GM19372 (cell line): ENCODE results near the gene GTF2IRD1.
"Not testable (repeated sequence)": the region's sequence is repeated elsewhere in the genome, so short reads cannot be mapped to it uniquely, and the experiment has no call there.

ENCODE experiments used
- ATAC-seq: cut with Tn5 transposase; IDR thresholded peaks from one replicate; pipeline ENCODE4 v1.9.1; 2021; ENCODE audit warnings: mild to moderate bottlenecking, low read depth, moderate library complexity; ENCODE audit not compliant: unreplicated experiment

GTF2IRD1 gene

GRCh38 chr7:74429153-74429747 is 24.5 kb upstream of the GTF2IRD1 start:
- no peak for ATAC-seq

DNA sequence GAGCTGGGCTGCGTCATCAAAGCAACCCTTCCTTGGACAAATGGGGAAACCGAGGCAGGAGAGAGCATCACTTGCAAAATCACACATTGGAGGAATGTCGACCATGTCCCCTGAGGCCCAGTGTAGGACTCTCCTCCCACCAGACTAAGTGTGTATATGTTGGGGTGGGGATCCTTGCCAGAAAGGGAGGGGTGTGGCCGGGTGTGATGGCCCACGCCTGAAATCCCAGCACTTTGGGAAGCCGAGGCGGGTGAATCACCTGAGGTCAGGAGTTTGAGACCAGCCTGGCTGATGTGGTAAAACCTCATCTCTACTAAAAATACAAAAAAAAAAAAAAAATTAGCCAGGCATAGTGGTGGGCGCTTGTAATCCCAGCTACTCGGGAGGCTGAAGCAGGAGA is 23.3 kb upstream of the GTF2IRD1 start:
- not testable (repeated sequence) for ATAC-seq

- no peak for ATAC-seq
These were observed 22.7 kb upstream of the GTF2IRD1 start for GRCh38 chr7:74430961-74431466.

DNA sequence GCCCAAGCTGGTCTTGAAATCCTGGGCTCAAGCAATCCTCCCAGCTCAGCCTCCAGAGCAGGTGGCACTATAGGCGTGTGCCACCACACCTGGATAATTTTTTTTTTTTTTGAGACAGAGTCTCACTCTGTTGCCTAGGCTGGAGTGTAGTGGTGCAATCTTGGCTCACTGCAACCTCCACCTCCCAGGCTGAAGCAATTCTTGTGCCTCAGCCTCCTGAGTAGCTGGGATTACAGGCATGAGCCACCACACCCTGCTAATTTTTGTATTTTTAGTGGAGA is 16.5 kb upstream of the GTF2IRD1 start:
- ATAC-seq: not testable (repeated sequence)

DNA sequence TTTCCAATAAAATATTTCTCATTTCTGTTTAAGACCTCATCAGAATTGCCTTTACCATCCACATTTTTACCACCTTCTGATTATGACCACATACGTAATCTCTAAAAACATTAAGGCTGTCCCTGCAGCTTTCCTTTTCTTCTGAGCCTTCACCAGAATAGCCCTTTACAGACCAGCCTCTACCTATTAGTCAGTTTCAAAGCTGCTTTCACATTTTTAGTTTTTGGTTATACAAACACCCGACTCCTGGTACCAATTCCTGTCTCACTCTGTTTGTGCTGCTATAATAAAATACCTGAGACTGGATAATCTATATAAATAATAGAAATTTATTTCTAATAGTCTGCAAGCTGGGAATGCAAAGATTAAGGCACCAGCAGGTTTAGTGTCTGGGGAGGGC is 15.4 kb upstream of the GTF2IRD1 start:
- ATAC-seq: no peak

- no peak for ATAC-seq
These were observed 14.2 kb upstream of the GTF2IRD1 start for GRCh38 chr7:74439541-74439940.

- not testable (repeated sequence) for ATAC-seq
These were observed 13.6 kb upstream of the GTF2IRD1 start for GRCh38 chr7:74440143-74440542.

DNA sequence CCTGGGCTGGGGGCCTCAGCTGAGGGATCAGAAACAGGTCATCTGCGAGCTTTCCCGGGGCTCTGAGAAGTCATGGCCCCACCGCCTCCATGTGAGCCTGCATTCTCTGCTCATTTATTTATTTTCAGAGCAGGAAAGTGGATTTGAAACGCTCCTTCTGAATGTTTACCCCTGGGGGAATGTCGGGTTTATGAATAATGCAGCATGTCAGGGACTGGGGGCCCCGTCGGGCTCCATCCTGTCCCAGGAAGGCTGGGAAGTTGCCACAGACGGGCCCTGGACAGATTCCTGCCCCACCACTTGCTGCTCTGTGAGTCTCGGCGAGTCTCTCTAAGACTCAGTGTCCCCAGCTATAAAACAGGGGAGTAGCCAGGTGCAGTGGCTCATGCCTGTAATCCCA is 11.9 kb upstream of the GTF2IRD1 start:
- ATAC-seq: no peak

DNA sequence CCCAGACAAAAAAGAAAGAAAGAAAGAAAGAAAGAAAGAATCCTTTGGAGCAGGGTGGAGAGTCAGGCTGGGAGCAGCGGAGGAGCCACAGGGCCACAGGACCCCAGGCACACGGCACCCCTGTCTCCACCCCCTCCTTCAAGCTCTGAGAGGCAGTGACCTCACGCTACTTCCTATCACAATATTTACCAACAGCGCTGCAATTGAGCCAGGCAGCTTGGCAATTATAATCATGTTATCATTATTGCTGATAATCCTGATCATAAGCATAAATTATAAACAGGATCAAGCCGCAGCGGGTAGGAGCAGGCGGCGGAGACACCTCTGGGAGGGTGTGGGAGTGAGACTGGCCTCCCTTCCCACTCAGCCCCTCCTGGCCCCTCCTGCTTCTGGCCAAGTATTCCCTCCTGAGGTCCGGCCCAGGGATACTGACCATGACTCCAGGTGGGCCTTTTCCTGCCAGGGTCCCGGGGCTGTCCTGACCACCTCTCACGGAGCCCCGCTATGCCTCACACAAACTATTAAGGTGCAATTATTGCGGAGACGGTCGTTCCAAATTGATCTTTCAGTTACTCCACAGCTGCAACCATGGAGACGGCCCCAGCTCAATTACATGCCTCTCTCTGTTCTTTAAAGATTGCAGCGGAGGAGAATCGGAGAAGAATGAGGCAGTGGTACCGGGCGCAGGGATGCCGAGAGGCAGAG is 10.0 kb upstream of the GTF2IRD1 start:
- no peak for ATAC-seq

DNA sequence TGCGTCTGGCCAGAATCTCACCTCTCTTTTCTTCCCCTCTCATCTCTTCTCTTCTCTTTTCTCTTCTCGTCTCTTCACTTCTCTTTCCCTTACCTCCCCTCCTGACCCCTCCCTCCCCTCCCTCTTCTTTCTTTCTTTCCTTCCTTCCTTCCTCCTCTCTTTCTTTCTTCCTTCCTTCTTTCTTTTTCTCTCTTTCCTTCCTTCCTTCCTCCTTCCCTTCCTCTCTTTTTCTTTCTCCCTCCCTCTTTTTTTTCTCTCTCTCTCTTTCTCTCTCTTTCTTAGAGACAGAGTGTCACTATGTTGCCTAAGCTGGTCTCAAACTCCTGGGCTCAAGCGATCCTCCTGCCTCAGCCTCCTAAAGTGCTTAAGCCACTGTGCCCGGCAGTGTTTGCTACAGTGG is 4.6 kb upstream of the GTF2IRD1 start:
- ATAC-seq: no peak

DNA sequence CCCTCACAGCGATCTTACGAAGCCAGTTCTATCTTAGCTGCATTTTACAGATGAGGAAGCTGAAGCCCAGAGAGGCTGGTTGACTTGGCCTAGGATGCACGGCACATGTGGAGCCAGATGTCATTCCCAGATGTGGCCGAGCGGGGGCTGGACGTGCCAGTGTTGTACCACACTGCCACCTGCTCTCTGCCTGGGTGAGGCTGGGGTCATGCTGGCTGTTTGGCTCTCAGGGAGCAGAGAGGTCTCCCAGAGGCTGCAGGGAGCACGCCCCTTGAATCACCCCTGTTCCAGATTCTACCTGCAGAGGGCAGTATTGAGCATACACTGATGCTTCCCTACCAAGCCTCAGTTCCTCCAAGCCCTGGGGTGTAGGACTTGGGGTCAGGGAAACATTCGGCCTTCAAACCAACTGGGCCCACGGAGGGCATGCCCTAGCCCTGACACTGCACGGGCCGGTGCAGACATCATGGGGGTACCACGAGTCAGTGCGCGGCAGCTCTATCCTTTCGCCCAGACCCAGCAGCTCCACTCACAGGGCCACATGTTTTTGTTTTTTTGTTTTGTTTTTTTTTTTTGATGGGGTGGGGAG is 3.8 kb upstream of the GTF2IRD1 start:
- no peak for ATAC-seq

DNA sequence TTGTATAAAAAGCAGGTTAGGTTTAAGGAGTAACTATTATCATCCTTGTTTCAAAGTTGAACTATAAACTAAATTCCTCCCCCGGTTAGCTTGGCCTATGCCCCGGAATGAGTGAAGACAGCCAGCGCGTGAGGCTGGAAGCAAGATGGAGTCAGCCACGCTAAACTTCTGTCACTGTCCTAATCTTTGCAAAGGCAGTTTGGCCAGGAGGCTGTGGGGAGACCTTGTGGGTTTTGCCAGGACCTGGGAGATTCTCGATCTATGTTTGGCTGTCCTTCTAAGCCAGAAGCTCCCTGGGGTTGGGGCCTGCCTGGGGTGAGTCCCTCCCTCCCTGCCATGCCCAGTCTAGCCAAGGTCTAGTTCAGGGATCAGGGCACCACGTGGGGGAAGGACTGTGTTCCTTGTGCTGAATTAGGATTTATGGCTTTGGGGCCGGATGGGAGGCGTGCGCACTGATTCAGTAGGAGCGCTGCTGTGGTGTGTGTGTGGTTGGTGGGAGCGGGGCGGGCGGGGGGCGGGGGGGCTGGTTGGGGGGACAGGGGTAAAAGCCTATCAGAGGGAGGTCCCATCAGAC is 871 bp upstream of the GTF2IRD1 start:
- ATAC-seq: no peak

GRCh38 chr7:74454021-74454924 is 567 bp downstream of the GTF2IRD1 start:
- no peak for ATAC-seq

GRCh38 chr7:74454925-74455288 is 1.2 kb downstream of the GTF2IRD1 start:
- ATAC-seq: no peak

GRCh38 chr7:74455291-74455804 is 1.6 kb downstream of the GTF2IRD1 start:
- ATAC-seq: no peak

- ATAC-seq: no peak
These were observed 2.2 kb downstream of the GTF2IRD1 start for GRCh38 chr7:74455928-74456327.

GRCh38 chr7:74457007-74457406 is 3.3 kb downstream of the GTF2IRD1 start:
- ATAC-seq: no peak

- ATAC-seq: no peak
These were observed 8.4 kb downstream of the GTF2IRD1 start for GRCh38 chr7:74461970-74462706.

- ATAC-seq: no peak
These were observed 9.0 kb downstream of the GTF2IRD1 start for GRCh38 chr7:74462707-74463100.
